ENCODE results near the gene ZFPM1. TPM values are rescaled to one million over a fixed set of nuclear protein-coding genes. Genes with fewer than 3 reads are reported as not detected.

Gene ZFPM1
- polyA plus RNA-seq, 1 of the 3 experiments (the other 2 are of a cell fraction) = 1.2 TPM

DNA sequence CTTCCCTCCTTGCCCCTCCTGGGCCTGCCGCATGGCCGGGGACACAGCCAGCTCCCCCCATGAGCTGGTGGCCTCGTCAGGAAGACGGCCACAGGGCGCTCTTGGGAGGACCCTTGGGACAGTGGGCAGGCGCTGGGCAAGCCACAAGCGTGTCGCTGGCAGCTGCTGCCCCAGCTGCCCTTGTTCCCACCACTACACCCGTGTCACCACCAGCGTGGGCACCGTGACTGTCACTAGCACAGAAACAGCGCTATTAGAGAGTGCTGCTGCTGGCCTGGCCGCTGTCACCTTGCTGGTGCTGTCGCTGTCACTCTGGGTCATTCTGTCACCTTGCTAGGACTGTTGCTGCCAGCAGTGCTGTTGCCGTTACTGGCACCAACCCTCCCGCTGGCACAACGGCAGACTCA, 47.2 kb downstream of the ZFPM1 start:
- CTCF ChIA-PET = interaction anchor here (1.1 to 1.3 kb wide), 2 partner anchors 9 to 11 kb away, joined by 3 read pairs; no protein-coding TSS in a partner anchor
- Histone ChIP-seq H3K9me3 (no peaks in the 10 kb centered on the region), H2AFZ (ENCODE audit: low read depth) (no peak overlapping the region), H3K4me2 (no peak overlapping the region), H4K20me1 (ENCODE audit: insufficient read depth) (0 out of 2 replicates have a peak, but pooled peaks cover 5% of the 10 kb centered on the region), H3K27me3 (ENCODE audit: insufficient read depth) (no peaks in the 10 kb centered on the region), H3K9me2 (no peaks in the 10 kb centered on the region), H3K4me3 (ENCODE audit: low read depth in 2 of 2, low read length in 1 of 2) (no peak overlapping the region), H3K9ac (no peak overlapping the region), H3K4me1 (ENCODE audit: control insufficient read depth in 1 of 2, insufficient read depth in 2 of 2, low read depth in 1 of 2, low read length in 1 of 2) (peaks cover 0 to 20% of the 10 kb centered on the region in 2 experiments; a peak in 1 of 4 replicates), H3K36me3 (replicated peaks in 1 of 2; ENCODE audit: control insufficient read depth in 1 of 2, insufficient read depth in 2 of 2, low read length in 1 of 2) (no peaks in the 10 kb centered on the region), H3K79me2 (ENCODE audit: insufficient read depth) (no peaks in the 10 kb centered on the region), H3F3A (replicated peaks; ENCODE audit: insufficient read depth) (no peaks in the 10 kb centered on the region), H3K27ac (ENCODE audit: low read depth in 2 of 2, low read length in 1 of 2) (no peak overlapping the region)
- WGBS (ENCODE audit: low lambda C conversion rate) = 100% methylated on average over 4 of the region's 17 CpGs
- no peak for DNase-seq
- TF ChIP-seq, protein P1, sequence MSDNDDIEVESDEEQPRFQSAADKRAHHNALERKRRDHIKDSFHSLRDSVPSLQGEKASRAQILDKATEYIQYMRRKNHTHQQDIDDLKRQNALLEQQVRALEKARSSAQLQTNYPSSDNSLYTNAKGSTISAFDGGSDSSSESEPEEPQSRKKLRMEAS (IDR thresholded peaks at IDR 0.05; ENCODE audit: low read depth) = no peak
- no peak for TF ChIP-seq RCOR1 (IDR thresholded peaks at IDR 0.05; ENCODE audit: low read length)
- no peak for TF ChIP-seq SMC3 (IDR thresholded peaks at IDR 0.05; ENCODE audit: low read depth, low read length)
- TF ChIP-seq, protein P2, sequence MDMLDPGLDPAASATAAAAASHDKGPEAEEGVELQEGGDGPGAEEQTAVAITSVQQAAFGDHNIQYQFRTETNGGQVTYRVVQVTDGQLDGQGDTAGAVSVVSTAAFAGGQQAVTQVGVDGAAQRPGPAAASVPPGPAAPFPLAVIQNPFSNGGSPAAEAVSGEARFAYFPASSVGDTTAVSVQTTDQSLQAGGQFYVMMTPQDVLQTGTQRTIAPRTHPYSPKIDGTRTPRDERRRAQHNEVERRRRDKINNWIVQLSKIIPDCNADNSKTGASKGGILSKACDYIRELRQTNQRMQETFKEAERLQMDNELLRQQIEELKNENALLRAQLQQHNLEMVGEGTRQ (IDR thresholded peaks at IDR 0.05; ENCODE audit: borderline replicate concordance, low read depth, low read length) = no peak
- no peak for TF ChIP-seq TAF1 (IDR thresholded peaks at IDR 0.05; ENCODE audit: borderline replicate concordance, low read depth, low read length)
- TF ChIP-seq, protein P3, sequence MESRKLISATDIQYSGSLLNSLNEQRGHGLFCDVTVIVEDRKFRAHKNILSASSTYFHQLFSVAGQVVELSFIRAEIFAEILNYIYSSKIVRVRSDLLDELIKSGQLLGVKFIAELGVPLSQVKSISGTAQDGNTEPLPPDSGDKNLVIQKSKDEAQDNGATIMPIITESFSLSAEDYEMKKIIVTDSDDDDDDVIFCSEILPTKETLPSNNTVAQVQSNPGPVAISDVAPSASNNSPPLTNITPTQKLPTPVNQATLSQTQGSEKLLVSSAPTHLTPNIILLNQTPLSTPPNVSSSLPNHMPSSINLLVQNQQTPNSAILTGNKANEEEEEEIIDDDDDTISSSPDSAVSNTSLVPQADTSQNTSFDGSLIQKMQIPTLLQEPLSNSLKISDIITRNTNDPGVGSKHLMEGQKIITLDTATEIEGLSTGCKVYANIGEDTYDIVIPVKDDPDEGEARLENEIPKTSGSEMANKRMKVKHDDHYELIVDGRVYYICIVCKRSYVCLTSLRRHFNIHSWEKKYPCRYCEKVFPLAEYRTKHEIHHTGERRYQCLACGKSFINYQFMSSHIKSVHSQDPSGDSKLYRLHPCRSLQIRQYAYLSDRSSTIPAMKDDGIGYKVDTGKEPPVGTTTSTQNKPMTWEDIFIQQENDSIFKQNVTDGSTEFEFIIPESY (IDR thresholded peaks at IDR 0.05; ENCODE audit: borderline replicate concordance, low read depth) = no peak
- TF ChIP-seq, protein P4, sequence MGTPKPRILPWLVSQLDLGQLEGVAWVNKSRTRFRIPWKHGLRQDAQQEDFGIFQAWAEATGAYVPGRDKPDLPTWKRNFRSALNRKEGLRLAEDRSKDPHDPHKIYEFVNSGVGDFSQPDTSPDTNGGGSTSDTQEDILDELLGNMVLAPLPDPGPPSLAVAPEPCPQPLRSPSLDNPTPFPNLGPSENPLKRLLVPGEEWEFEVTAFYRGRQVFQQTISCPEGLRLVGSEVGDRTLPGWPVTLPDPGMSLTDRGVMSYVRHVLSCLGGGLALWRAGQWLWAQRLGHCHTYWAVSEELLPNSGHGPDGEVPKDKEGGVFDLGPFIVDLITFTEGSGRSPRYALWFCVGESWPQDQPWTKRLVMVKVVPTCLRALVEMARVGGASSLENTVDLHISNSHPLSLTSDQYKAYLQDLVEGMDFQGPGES (IDR thresholded peaks at IDR 0.05; ENCODE audit: low read depth, low read length) = no peak
- TF ChIP-seq RAD21 (IDR thresholded peaks at IDR 0.05; ENCODE audit: low read length) = no peak
- TF ChIP-seq TEAD4 (IDR thresholded peaks at IDR 0.05; ENCODE audit: borderline replicate concordance, insufficient read depth) = no peak
- no peak for TF ChIP-seq MXI1 (IDR thresholded peaks at IDR 0.05; ENCODE audit: low read depth, low read length)
- TF ChIP-seq, protein P5, sequence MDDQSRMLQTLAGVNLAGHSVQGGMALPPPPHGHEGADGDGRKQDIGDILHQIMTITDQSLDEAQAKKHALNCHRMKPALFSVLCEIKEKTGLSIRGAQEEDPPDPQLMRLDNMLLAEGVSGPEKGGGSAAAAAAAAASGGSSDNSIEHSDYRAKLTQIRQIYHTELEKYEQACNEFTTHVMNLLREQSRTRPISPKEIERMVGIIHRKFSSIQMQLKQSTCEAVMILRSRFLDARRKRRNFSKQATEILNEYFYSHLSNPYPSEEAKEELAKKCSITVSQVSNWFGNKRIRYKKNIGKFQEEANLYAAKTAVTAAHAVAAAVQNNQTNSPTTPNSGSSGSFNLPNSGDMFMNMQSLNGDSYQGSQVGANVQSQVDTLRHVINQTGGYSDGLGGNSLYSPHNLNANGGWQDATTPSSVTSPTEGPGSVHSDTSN (IDR thresholded peaks at IDR 0.05) = no peak
- no peak for TF ChIP-seq TCF12 (IDR thresholded peaks at IDR 0.05)
- no peak for TF ChIP-seq JUND (IDR thresholded peaks at IDR 0.05)
- TF ChIP-seq EP300 (IDR thresholded peaks at IDR 0.05; ENCODE audit: borderline replicate concordance in 1 of 2, low read depth in 1 of 2, low read length in 1 of 2) = no peak
- no peak for TF ChIP-seq RFX5 (IDR thresholded peaks at IDR 0.05; ENCODE audit: low read length)
- TF ChIP-seq YY1 (IDR thresholded peaks at IDR 0.05; ENCODE audit: low read depth) = no peak
- TF ChIP-seq POLR2AphosphoS5 (IDR thresholded peaks at IDR 0.05; ENCODE audit: low read depth, low read length) = no peak
- TF ChIP-seq CHD2 (IDR thresholded peaks at IDR 0.05; ENCODE audit: low read length, partially characterized antibody) = no peak
- TF ChIP-seq RXRA (IDR thresholded peaks at IDR 0.05; ENCODE audit: borderline replicate concordance, low read depth) = no peak
- POLR2A ChIA-PET = no interaction called here

All from SK-N-SH (cell line).